ENCODE data around the gene AATK. TPM values are rescaled to one million over a fixed set of nuclear protein-coding genes. Genes with fewer than 3 reads are reported as not detected.

AATK gene
- total and polyA plus RNA-seq, 2 experiments from 2014 or later = 0.25 to 1.6 TPM

DNA sequence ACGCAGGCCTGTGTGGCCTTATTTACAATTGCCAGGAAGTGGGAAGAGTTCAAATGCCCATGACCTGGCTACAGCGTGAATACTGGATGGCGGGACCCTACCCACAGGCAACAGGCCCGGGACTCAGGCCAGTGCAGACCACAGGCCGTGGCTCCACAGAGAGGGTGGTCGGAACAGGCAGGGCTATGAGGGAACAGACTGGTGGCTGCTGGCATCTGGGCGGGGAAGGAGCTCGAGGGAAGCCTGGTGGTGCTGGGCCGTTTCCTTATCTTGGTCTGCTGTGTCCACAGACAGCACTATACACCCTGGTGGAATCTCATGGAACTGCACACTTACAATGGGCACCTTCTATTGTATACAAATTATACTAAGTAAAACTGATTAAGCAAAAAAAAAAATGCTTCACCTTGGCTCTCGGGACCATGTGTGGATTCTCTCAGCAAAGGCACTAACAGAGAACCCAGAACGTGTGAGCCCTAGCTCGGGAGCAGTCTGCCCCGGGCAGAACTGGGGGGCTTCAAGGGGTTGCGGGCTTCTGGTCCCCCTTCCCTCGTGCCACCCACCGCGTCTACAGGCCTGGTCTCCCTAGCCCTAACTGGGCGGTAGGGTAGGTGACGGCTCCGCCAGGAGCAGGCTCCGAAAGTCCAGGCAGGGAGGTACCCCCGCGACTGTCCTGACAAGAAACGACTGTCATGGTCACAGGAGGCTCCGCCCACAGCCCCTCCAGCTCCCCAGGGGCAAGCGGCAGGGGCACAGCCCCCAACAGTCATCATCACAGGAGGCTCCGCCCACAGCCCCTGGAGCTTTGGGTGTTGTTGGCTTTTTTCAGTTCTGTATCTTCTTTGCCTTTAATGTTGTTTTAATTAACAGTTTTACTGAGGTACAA is 34.9 kb upstream of the AATK start:
- WGBS, 2 experiments (ENCODE audit: low coverage in 1 of 2, low lambda C conversion rate in 2 of 2, missing lambda C conversion rate in 2 of 2) = 73 to 77% methylated on average over 27 of the region's 27 CpGs
- no peaks in the 10 kb centered on the region for H3K9me2 ChIP-seq (ENCODE audit: insufficient read depth)
- in situ Hi-C loops (cut with MboI) = no loop called here

DNA sequence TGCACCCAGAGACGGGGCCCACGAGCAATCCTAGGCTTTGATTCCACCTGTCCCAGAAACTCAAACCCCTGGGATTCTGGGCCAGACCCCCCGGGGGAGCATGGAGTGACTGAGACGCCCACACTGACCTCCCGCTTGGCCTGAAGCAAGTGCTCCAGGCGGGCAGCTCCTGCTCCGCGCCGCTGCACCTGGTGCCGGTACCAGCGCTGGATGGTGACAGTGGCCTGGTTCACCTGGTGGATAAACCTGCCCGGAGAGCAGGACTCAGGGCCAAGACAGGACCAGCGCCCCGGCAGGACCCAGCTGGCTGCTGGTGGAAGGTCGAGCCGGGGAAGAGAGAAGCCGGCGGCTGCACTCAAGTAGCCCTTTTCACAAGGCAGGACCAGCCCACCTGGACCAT is 34.2 kb upstream of the AATK start:
- no peaks in the 10 kb centered on the region for H3F3A ChIP-seq (ENCODE audit: insufficient read depth)
- no peaks in the 10 kb centered on the region for H3K27me3 ChIP-seq (replicated peaks; ENCODE audit: insufficient read depth)
- H3K4me3 ChIP-seq = no peak overlapping the region
- H3K9me2 ChIP-seq (ENCODE audit: insufficient read depth) = no peaks in the 10 kb centered on the region
- H4K20me1 ChIP-seq (ENCODE audit: insufficient read depth) = no peaks in the 10 kb centered on the region
- H3K27ac ChIP-seq = no peak overlapping the region
- in situ Hi-C loops (cut with MboI) = no loop called here
- no peak overlapping the region for H3K9ac ChIP-seq
- WGBS, 2 experiments (ENCODE audit: low coverage in 1 of 2, low lambda C conversion rate in 2 of 2, missing lambda C conversion rate in 2 of 2) = 97 to 99% methylated on average over 18 of the region's 18 CpGs
- no peaks in the 10 kb centered on the region for H3K36me3 ChIP-seq (ENCODE audit: low read depth)
- no peak overlapping the region for H2AFZ ChIP-seq
- no peaks in the 10 kb centered on the region for H3K79me2 ChIP-seq (ENCODE audit: insufficient read depth)
- DNase-seq = no peak
- H3K4me2 ChIP-seq (ENCODE audit: unreplicated experiment) = no peak overlapping the region
- TF ChIP-seq EZH2phosphoT487 (IDR thresholded peaks at IDR 0.05; ENCODE audit: insufficient read depth, low read depth) (no peak), EZH2 (IDR thresholded peaks at IDR 0.05; ENCODE audit: insufficient read depth, poor library complexity, severe bottlenecking) (no peak)
- H3K9me3 ChIP-seq (ENCODE audit: low read depth) = no peaks in the 10 kb centered on the region
- no peaks in the 10 kb centered on the region for H3K4me1 ChIP-seq (ENCODE audit: insufficient read depth)

More for the DNA sequence above, 34.9 kb upstream of the AATK start:
- Histone ChIP-seq H3K4me3 (no peak overlapping the region), H3K4me1 (ENCODE audit: insufficient read depth) (no peaks in the 10 kb centered on the region), H3F3A (ENCODE audit: insufficient read depth) (no peaks in the 10 kb centered on the region), H3K27ac (no peak overlapping the region), H3K9me3 (ENCODE audit: low read depth) (no peaks in the 10 kb centered on the region), H3K79me2 (ENCODE audit: insufficient read depth) (no peaks in the 10 kb centered on the region), H2AFZ (no peak overlapping the region), H4K20me1 (ENCODE audit: insufficient read depth) (no peaks in the 10 kb centered on the region), H3K27me3 (replicated peaks; ENCODE audit: insufficient read depth) (no peaks in the 10 kb centered on the region), H3K9ac (no peak overlapping the region), H3K4me2 (ENCODE audit: unreplicated experiment) (no peak overlapping the region), H3K36me3 (ENCODE audit: low read depth) (no peaks in the 10 kb centered on the region)
- TF ChIP-seq EZH2 (IDR thresholded peaks at IDR 0.05; ENCODE audit: insufficient read depth, poor library complexity, severe bottlenecking) (no peak), EZH2phosphoT487 (IDR thresholded peaks at IDR 0.05; ENCODE audit: insufficient read depth, low read depth) (no peak)
- DNase-seq = peak; percentile 79

DNA sequence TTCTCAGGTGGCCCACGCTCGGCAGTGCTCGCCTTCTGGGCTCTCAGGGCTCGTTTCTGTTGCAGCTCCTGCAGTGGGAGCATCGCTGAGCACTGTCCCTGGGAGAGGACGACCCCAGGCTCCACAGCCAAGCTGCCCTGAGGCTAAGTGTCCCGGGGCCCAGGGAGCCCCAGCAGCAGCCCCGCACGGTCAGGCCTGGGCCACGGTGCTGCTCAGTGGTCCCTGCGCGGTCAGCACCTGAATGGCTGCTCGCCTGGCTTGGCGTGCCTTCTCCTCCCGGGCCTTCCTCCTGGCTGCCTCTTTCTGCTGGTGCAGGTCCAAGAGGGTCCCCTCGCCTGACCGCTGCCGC is 33.4 kb upstream of the AATK start:
- WGBS, 2 experiments (ENCODE audit: low coverage in 1 of 2, low lambda C conversion rate in 2 of 2, missing lambda C conversion rate in 2 of 2) = 92 to 93% methylated on average over 18 of the region's 18 CpGs
- Histone ChIP-seq H3K4me3 (no peak overlapping the region), H3K79me2 (ENCODE audit: insufficient read depth) (no peaks in the 10 kb centered on the region), H2AFZ (no peak overlapping the region), H3K36me3 (ENCODE audit: low read depth) (no peaks in the 10 kb centered on the region), H4K20me1 (ENCODE audit: insufficient read depth) (no peaks in the 10 kb centered on the region), H3K4me1 (ENCODE audit: insufficient read depth) (no peaks in the 10 kb centered on the region), H3K9ac (no peak overlapping the region), H3K4me2 (ENCODE audit: unreplicated experiment) (no peak overlapping the region), H3F3A (ENCODE audit: insufficient read depth) (no peaks in the 10 kb centered on the region), H3K9me2 (ENCODE audit: insufficient read depth) (no peaks in the 10 kb centered on the region), H3K27ac (no peak overlapping the region), H3K9me3 (ENCODE audit: low read depth) (no peaks in the 10 kb centered on the region), H3K27me3 (replicated peaks; ENCODE audit: insufficient read depth) (no peaks in the 10 kb centered on the region)
- TF ChIP-seq EZH2 (IDR thresholded peaks at IDR 0.05; ENCODE audit: insufficient read depth, poor library complexity, severe bottlenecking) (no peak), EZH2phosphoT487 (IDR thresholded peaks at IDR 0.05; ENCODE audit: insufficient read depth, low read depth) (no peak)
- no peak for DNase-seq
- in situ Hi-C loops (cut with MboI) = no loop called here

DNA sequence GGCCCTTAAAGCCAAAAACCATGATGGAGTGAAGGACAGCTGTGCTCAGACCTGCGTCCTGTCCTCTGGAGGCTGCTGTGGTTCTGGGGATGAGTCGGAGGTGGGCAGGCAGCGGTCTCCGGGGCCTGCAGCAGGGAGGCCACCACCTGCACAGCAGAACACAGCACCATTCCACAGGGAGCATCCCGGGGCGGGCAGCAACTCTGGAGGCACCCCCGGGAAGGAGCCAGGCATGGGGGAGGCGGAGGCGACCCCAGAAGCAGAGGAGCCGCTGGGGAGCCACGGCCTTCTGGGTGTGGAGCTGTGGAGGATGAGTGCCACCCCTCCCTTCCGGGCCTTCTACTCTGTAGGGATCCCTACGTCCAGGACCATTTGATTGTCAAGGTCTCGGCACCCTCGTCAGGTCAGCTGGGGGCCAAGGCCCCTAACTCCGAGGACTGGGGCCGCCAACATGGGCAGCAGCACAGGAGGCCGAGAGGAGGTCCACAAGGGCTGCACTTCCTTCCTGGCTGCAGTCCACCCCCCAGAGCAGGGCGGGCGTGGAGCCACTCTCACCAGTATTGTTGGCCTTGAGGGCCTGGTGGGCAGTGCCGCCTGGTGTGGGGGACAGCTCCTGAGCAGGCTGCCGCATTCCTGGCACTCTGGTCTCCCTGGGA is 32.9 kb upstream of the AATK start:
- no peak overlapping the region for H3K27ac ChIP-seq
- H3F3A ChIP-seq (ENCODE audit: insufficient read depth) = no peaks in the 10 kb centered on the region
- DNase-seq = no peak
- no peaks in the 10 kb centered on the region for H3K4me1 ChIP-seq (ENCODE audit: insufficient read depth)
- no peak overlapping the region for H3K9ac ChIP-seq
- in situ Hi-C loops (cut with MboI) = no loop called here
- no peaks in the 10 kb centered on the region for H3K9me2 ChIP-seq (ENCODE audit: insufficient read depth)
- 93 to 97% methylated on average over 22 of the region's 22 CpGs for WGBS, 2 experiments (ENCODE audit: low coverage in 1 of 2, low lambda C conversion rate in 2 of 2, missing lambda C conversion rate in 2 of 2)
- no peaks in the 10 kb centered on the region for H3K9me3 ChIP-seq (ENCODE audit: low read depth)
- H3K79me2 ChIP-seq (ENCODE audit: insufficient read depth) = no peaks in the 10 kb centered on the region
- H2AFZ ChIP-seq = no peak overlapping the region
- H4K20me1 ChIP-seq (ENCODE audit: insufficient read depth) = no peaks in the 10 kb centered on the region
- TF ChIP-seq EZH2phosphoT487 (IDR thresholded peaks at IDR 0.05; ENCODE audit: insufficient read depth, low read depth) (no peak), EZH2 (IDR thresholded peaks at IDR 0.05; ENCODE audit: insufficient read depth, poor library complexity, severe bottlenecking) (no peak)
- H3K4me3 ChIP-seq = no peak overlapping the region
- no peaks in the 10 kb centered on the region for H3K27me3 ChIP-seq (replicated peaks; ENCODE audit: insufficient read depth)
- no peaks in the 10 kb centered on the region for H3K36me3 ChIP-seq (ENCODE audit: low read depth)
- H3K4me2 ChIP-seq (ENCODE audit: unreplicated experiment) = no peak overlapping the region
